Measurements from ENCODE around the gene C16orf87. TPM values are rescaled to one million over a fixed set of nuclear protein-coding genes. Genes with fewer than 3 reads are reported as not detected.

The C16orf87 gene
- total RNA-seq, 1 donor from 2014 or later = 9.4 TPM

DNA sequence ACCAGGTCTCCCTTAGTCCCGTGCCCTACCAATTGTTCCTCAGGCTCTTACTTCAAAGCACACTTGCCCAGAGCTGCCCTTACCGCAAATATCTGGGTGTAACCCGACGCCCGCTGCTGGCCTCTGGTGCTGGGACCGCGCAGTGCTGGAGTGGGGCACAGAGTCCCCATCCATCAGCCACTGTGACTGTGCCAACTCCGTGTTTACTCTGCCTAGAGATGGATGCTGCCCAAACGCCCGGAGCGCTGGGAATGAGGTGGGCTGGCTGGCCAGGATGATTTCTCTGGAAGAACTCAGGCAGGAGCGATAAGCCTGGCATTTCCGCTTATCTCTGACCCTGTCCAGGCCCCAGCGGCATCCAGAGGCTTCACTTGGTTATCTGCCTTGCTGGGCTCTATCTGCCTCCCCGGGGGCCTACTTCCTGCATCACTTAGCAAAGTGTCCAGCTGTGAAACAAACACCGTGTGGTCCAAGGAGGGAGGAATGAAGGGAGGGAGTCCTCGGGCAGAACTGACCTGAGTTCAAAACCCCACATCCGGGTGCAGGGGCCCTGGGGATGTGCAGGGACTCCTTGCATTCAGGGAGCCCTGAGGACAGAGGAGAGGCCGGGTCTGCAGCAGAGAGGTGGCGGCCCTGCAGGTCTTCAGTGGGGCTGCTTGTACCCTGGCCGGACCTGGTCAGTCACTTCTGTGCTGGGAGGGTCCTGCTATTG, 73.5 kb downstream of the C16orf87 start:
- no peak for DNase-seq (ENCODE audit: low spot score)

DNA sequence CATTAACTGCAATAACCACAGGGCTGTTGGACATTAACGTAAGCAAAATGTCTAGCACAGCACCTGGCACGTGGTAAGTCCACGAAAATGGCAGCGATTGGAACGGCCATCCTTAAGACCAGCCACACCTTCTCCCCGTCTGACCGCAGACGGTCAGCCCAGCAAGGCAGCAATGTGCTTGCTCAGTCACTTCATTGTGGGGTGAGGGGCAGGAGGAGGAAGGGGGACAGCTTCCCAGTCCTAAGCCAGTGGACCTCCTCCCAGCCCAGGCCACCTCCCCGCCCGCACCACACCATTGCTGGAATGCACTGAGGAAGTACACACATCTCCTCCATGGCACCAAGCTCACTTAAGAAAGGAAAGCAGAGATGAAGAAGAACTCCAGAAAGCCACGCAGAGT, 74.2 kb downstream of the C16orf87 start:
- no peak for DNase-seq (ENCODE audit: low spot score)

DNA sequence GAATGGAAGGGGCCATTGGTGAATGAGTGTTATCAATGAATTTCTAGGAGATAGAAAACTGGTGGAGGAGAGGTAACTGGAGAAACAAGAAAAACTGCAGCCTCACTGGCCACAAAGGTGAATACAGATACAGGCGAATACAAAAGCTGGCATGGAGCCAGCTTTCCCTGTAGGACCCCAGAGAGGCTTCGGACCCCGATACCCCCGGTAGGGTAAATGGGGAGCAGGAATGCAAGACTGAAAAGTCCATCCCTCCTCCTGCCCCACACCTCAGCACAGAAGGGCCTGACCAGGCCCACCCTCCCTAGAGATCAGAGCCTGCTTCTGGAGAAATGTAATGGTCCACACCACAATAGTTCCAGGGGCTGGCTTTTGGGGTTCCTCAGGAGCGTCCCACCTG, 78.0 kb downstream of the C16orf87 start:
- no peak for DNase-seq (ENCODE audit: low spot score)

DNA sequence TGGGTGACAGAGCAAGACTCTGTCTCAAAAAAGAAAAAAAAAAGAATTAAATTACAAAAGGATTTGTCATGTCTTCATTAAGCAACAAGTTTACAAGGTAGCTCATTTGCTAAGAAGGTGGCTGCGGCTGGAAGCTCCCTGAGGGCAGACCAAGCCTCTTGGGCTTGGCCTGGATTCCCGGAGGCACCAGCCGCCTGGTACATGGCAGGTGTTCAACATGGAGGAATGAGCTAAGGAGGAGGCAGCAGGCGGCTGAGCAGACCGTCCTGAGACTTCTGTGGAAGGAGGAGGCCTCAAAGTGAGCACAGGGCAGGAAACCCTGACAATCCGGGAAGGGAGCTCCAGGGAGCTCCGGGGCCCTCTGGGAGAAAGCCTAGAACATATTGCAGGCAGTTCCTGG, 79.6 kb downstream of the C16orf87 start:
- no peak for DNase-seq (ENCODE audit: low spot score)

DNA sequence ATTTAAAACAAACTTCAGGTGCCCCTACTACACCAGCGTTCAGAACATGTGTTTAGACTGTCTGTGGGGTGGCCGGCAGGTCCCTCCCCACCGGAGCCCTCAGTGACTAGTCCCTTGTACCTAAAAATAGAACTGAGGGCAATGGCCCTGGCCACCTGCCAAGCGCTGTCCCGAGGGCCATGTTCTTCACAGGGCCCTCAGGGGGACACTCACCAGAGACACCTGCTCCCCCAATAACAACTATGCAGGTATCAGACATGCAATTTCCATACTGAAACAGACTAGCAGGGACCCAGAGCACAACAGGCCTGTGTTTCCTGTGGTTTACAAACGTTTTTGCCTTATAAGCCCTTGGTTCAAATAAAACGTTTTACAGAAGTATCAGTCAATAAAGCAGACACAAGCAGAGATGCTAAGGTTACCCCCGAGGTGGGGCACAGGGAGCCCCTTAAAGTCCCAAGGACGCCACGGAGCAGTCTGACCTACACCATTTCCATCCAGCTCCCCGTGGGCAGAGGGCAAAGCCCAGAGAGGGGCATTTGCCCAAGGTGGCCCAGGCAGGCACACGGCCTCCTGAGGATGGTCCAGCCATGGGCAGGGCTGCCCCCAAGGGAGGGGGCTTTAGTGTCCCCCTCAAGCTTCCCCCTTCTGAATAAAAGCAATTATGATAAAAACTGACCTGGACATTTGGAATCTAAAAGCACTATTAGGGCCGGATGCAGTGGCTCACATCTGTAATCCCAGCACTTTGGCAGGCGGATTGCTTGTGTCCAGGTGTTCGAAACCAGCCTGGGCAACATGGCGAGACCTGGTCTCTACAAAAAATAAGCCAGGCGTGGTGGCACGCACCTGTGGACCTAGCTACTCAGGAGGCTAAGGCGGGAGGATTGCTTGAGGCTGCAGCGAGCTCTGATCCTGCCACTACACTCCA, 81.9 kb downstream of the C16orf87 start:
- DNase-seq (ENCODE audit: low spot score) = no peak

DNA sequence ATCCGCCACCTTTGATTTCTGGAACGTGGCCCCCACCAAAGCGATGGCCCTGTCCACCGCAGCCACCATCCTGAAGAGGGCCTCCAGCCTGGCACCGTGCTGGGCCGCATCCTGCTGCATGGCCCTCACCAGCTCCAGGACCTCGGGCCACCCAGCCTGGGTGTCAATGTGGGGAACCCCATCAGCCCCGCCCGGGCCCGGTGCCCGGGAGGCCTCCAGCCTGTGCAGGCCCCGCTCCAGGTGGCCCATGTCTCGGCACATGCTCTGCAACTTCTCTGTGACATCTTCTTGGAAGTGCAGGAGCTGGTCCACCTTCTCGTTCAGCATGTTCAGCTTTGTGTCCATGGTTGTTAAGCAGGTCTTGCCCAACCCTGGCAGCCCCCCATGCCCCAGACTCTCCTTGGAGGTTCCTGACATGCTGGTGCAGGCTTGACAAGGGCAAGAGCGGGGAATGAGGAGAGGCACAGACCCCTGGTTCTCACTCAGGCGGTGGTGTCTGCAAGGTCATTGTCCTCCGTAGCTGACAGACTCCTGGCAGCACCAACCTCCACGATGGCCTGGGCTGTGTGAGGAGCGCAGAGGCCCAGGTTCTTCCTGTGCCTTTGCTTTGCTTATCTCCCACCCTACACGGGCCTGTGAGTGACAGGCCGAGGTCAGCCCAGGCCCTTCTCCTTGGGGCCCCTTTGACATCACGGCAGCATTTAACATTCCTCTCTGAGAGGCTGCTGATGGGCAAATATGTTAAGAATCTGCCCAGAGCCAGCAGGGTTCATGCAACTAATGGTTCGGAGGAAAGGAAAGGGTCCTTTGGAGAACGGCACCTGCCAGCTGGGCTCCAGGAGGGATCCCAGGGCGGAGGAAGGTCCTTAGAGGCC, 83.0 kb downstream of the C16orf87 start, which contains the start of gene MYLK3:
TSS of gene MYLK3 (minus strand) at position 568 of the 875 bp plus-strand sequence. CDS start at position 417, 151 bp downstream.
- no peak for DNase-seq (ENCODE audit: low spot score)

DNA sequence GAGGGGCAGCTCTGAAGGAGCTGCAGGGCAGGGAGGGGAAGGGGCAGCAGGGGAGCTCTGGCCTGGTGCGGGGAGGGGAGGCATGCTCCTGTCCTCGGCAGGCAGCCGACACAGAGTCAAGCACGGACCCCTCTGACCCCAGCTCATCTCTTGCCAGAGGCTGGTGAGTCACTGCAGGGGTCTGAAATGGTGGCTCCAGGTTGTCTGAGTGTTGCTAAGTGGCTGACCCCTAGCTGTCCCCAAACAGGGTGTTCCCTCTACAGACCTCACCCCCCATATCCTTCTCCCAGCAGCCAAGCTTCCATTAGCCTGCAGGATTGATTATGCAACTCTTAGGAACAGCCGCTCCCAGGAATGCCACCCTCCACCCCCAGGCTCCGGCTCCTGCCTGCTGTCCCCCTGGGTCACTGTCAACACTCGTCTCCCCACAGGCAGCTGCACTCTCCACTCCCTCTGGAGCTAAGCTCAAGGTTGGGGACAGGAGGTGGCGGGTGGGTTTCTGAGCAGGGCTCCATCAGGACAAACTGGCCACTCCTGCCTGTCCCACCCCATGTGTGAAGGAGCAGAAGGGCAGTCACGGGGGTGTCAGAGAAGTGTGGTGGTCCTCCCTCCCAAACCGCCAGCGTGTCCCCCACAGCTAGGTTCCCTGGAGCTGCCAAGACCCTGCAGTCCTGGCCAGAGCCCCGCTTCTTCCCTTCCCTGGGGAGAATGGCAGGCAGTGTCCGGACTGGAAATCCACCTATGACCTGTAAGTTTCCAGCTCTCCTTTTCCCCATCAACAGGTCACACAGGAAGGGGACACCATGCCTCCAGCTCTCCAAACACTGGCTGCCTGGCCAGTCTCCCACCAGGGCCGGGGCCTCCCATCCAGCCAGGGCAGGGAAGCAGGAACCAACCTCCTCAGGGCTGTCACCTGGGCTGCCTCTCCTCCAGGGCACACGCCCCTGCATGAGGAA, 83.9 kb downstream of the C16orf87 start:
- no peak for DNase-seq (ENCODE audit: low spot score)

Other genes starting within 250 kb of the C16orf87 start
- gene SHCBP1, start 209.8 kb downstream of the C16orf87 start, total RNA-seq = 0.99 TPM
- 118 TPM for gene VPS35, start 142.0 kb downstream of the C16orf87 start, total RNA-seq
- 4.3 TPM for gene ORC6, start 141.5 kb downstream of the C16orf87 start, total RNA-seq
- gene MYLK3, start 82.8 kb downstream of the C16orf87 start, total RNA-seq = 0.44 TPM
- gene GPT2, start 53.2 kb upstream of the C16orf87 start, total RNA-seq = 34.2 TPM
- 51.5 TPM for gene DNAJA2, start 142.5 kb upstream of the C16orf87 start, total RNA-seq

Data from ureter (tissue), 1 donor.